Heart left ventricle (tissue), 16 donors: ENCODE results near the gene OPCML. TPM values are rescaled to one million over a fixed set of nuclear protein-coding genes. Genes with fewer than 3 reads are reported as not detected.

Source experiments
- ATAC-seq, 4 donors: fragments of 200-7000 bp; cut with Tn5 transposase; one replicate each; pipeline ENCODE4 v1.9.1; 2020 to 2022; ENCODE audit warnings: moderate library complexity in 4 of 4, mild to moderate bottlenecking in 3 of 4, moderate number of reproducible peaks in 1 of 4
- DNase-seq, 5 donors: peaks; one replicate each; pipeline ENCODE4 v3.0.0-alpha.2; 2020
- H3K27ac ChIP-seq, 12 donors: fragments of 200-600 bp; sonication (generic) in 4 of 12; one replicate each; pipeline versions ENCODE4 v1.5.0 to v1.8.0; 2016 to 2022; ENCODE audit warnings: mild to moderate bottlenecking in 2 of 12
- H3K27me3 ChIP-seq, 9 donors: fragments of 200-600 bp; sonication (generic) in 2 of 9; one replicate each; pipeline versions ENCODE4 v1.5.1 to v1.8.0; 2016 to 2022; ENCODE audit warnings: mild to moderate bottlenecking in 3 of 9
- H3K36me3 ChIP-seq, 9 donors: fragments of 200-600 bp; sonication (generic) in 2 of 9; one replicate each; pipeline versions ENCODE4 v1.5.0 to v1.8.0; 2018 to 2022; ENCODE audit warnings: mild to moderate bottlenecking in 2 of 9
- H3K4me1 ChIP-seq, 12 donors: fragments of 200-600 bp; sonication (generic) in 4 of 12; one replicate each; pipeline versions ENCODE4 v1.5.0 to v1.8.0; 2016 to 2022; ENCODE audit warnings: mild to moderate bottlenecking in 3 of 12
- H3K4me3 ChIP-seq, 12 donors: fragments of 200-600 bp; sonication (generic) in 4 of 12; one replicate each; pipeline versions ENCODE4 v1.5.0 to v1.8.0; 2017 to 2022; ENCODE audit warnings: mild to moderate bottlenecking in 9 of 12, moderate library complexity in 4 of 12
- H3K9me3 ChIP-seq, 12 donors: fragments of 200-600 bp; sonication (generic) in 4 of 12; one replicate each; pipeline versions ENCODE4 v1.5.0 to v1.8.0; 2016 to 2022; ENCODE audit warnings: mild to moderate bottlenecking in 1 of 12
- POLR2A ChIP-seq, 2 donors: fragments of 450-650 bp; IDR thresholded peaks; one replicate each; pipeline ENCODE4 v1.6.1; 2017; ENCODE audit warnings: antibody characterized with exemption in 2 of 2, mild to moderate bottlenecking in 2 of 2, moderate library complexity in 2 of 2
- WGBS, 4 donors: extraction: QIAGEN DNeasy Blood & Tissue Kit in 2 of 4; methylation state at CpG; one replicate each; pipeline versions ENCODE4 v1.1.5 to v1.1.7; 2013 to 2018; 5-methylcytosine and 5-hydroxymethylcytosine counted together
- intact Hi-C, 10 donors: fragments of 100-400 bp; cut with DNase I; formaldehyde crosslinking; loops; one replicate each; pipeline versions ENCODE4 v1.11.1 to v1.14.2; 2022
- polyA plus RNA-seq, 2 donors: library from polyadenylated mRNA; stranded (reverse); fragments of 200-250 nt; gene quantifications; one replicate each; pipeline ENCODE4 v1.2.3, GENCODE V29; 2013
- total RNA-seq, 9 donors: library from RNA; depleted of rRNA in 2 of 9; stranded (reverse); fragments of >200 nt in 2 of 9; fragmentation: NEBNext Ultra II Directional in 3 of 9; extraction: Animal tissue kit (Norgen Biotek cat#: 25700) in 3 of 9; gene quantifications; one replicate each; pipeline versions ENCODE4 v1.1.0 to v1.2.4, GENCODE V29; 2016 to 2023
- TF ChIP-seq, protein P1 (sequence below), 12 donors: fragments of 200-600 bp; sonication (generic) in 4 of 12; IDR thresholded peaks; one replicate each; pipeline versions ENCODE4 v1.5.0 to v1.8.0; 2018 to 2022; ENCODE audit warnings: antibody characterized with exemption in 12 of 12, mild to moderate bottlenecking in 5 of 12
- donor health status: ischemic (EF 13 %, LVEDD 7.1; RV severe dilation, severe dysfunction).
- donor health status: healthy with polysubstance abuse.
- donor health status: DM: no; HTN: yes; CAD: no.
- donor health status: DM: no; HTN: no; CAD: no.
- donor health status: ischemic (EF 25% LVEDD 6.9; RV normal size, moderate dysfunction).
- donor health status: ischemic (EF 25% LVEDD 5.7; RV mildly dilated, moderate dysfunction).
- donor health status: healthy.
- donor health status: DM: yes; HTN: yes; CAD: no.
- donor health status: ischemic (EF 35%, LVEDD 5.7; RV mildly dilated, moderate dysfunction).
- donor health status: nonischemic (EF 11% LVEDD 7.7; RV severe dilation, severe dysfunction).
- donor health status: DM: yes; HTN: yes; CAD: no.
- donor health status: PGD.
- donor health status: ischemic (EF 29% LVEDD 5.4; RV normal size, mild dysfunction).
- donor health status: nonischemic (EF 23%, LVEDD 6.1; RV moderate dilation, normal function).

Gene OPCML
- total and polyA plus RNA-seq, 11 donors = 0.04 to 1.3 (median 0.23) TPM; not detected in 3

DNA sequence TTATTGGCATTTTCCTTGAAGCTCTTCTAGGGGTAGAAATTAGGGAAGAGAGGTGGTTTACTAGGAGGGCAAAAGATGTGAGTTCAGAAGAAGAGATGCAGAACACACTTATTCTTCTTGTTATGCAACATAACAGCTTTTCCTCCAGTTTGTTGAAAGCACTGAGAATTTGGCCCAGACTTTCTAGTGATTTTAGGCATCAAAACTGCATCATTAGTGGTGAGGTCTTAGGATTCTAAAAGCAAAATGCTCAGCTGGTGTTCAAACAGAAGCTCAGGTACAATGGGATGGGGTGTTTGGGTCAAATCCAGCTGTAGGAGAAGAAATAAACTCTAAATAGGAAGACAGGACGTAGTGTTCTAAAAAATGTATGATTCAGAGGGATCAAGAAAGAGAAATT lies 221.1 kb downstream of the OPCML start:
- intact Hi-C loops = no loop called here
- DNase-seq = no peak
- WGBS, 4 donors = 69 to 81% (median 74%) methylated on average over 1 of the region's 1 CpG
- no peaks in the 10 kb centered on the region for H3K36me3 ChIP-seq
- H3K9me3 ChIP-seq = peaks cover 0 to 11% (median 0%) of the 10 kb centered on the region in 12 donors
- no peaks in the 10 kb centered on the region for H3K4me1 ChIP-seq
- no peak overlapping the region for H3K27ac ChIP-seq
- H3K27me3 ChIP-seq = no peaks in the 10 kb centered on the region
- TF ChIP-seq, protein P1, sequence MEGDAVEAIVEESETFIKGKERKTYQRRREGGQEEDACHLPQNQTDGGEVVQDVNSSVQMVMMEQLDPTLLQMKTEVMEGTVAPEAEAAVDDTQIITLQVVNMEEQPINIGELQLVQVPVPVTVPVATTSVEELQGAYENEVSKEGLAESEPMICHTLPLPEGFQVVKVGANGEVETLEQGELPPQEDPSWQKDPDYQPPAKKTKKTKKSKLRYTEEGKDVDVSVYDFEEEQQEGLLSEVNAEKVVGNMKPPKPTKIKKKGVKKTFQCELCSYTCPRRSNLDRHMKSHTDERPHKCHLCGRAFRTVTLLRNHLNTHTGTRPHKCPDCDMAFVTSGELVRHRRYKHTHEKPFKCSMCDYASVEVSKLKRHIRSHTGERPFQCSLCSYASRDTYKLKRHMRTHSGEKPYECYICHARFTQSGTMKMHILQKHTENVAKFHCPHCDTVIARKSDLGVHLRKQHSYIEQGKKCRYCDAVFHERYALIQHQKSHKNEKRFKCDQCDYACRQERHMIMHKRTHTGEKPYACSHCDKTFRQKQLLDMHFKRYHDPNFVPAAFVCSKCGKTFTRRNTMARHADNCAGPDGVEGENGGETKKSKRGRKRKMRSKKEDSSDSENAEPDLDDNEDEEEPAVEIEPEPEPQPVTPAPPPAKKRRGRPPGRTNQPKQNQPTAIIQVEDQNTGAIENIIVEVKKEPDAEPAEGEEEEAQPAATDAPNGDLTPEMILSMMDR (IDR thresholded peaks at IDR 0.05) = no peak
- TF ChIP-seq POLR2A (IDR thresholded peaks at IDR 0.05) = no peak
- no peak overlapping the region for H3K4me3 ChIP-seq
- ATAC-seq = no peak

DNA sequence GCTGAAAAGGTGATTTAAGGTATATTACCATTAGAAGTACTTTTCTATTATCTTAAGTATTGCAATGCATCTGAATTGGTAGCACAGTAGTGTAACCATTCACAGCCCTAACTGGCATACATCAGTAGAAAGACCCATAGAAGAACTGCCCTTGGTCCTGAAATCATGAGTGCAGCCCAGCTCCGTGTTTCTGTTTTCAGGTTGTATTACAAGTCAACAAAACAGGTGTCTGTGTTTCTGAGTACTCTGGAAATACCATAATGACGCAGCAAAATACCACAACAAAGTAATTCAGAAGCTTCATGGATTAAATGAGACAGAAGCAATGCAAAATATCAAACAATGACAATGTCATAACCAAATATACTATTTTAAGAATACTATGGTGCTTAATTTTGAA lies 226.3 kb downstream of the OPCML start:
- DNase-seq (no peak), ATAC-seq (no peak)
- peaks cover 0 to 3% (median 0%) of the 10 kb centered on the region in 9 donors for H3K27me3 ChIP-seq
- no peak overlapping the region for H3K4me3 ChIP-seq
- H3K27ac ChIP-seq = no peak overlapping the region
- no peak for TF ChIP-seq POLR2A (IDR thresholded peaks at IDR 0.05)
- TF ChIP-seq, protein P1 (IDR thresholded peaks at IDR 0.05) = no peak
- H3K36me3 ChIP-seq = no peaks in the 10 kb centered on the region
- WGBS, 4 donors = 19 to 32% (median 25%) methylated on average over 2 of the region's 2 CpGs
- H3K4me1 ChIP-seq = no peaks in the 10 kb centered on the region
- intact Hi-C loops = no loop called here
- H3K9me3 ChIP-seq = peaks cover 0 to 11% (median 0%) of the 10 kb centered on the region in 12 donors

DNA sequence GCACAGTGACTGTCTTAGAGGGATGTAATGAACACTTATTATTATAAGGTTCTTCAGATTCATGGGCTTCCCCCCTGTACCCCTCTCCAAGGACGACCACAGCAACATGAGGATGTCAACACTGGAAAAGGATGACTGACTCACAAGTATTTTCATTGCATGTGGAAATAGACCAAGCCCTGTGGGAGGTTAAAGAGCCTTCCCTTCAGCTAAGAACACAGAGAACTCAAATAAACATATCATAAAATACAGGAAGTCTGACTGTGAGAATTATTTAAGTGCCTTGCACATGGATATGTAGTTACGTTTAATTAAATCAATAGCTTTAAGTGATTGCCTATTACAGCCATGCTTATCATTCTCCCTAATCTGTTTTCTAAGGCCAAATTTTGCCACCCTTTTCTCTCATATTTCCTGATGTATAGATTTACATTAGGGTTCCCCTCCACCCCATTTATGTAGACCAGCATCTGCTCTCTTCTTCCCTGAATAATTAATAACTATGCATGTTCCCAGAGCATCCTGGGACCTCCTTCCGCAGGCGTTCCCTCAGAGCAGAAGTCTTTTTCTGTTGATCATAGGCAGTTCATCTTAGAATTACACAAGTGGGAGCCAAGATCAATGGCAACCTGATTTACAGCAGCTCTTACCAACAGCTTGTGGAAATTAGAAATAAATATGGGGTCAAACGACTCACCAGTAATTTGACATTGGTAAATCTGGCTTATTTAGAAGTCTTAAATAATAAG lies 226.9 kb downstream of the OPCML start:
- no peak overlapping the region for H3K27ac ChIP-seq
- WGBS, 4 donors = 72 to 74% (median 74%) methylated on average over 5 of the region's 5 CpGs
- H3K36me3 ChIP-seq = no peaks in the 10 kb centered on the region
- no peak for TF ChIP-seq POLR2A (IDR thresholded peaks at IDR 0.05)
- TF ChIP-seq, protein P1 (IDR thresholded peaks at IDR 0.05) = no peak
- H3K4me3 ChIP-seq = no peak overlapping the region
- H3K27me3 ChIP-seq = peaks cover 0 to 3% (median 0%) of the 10 kb centered on the region in 9 donors
- H3K4me1 ChIP-seq = no peaks in the 10 kb centered on the region
- intact Hi-C loops = no loop called here
- ATAC-seq = no peak
- H3K9me3 ChIP-seq = peaks cover 0 to 11% (median 0%) of the 10 kb centered on the region in 12 donors
- DNase-seq = no peak

DNA sequence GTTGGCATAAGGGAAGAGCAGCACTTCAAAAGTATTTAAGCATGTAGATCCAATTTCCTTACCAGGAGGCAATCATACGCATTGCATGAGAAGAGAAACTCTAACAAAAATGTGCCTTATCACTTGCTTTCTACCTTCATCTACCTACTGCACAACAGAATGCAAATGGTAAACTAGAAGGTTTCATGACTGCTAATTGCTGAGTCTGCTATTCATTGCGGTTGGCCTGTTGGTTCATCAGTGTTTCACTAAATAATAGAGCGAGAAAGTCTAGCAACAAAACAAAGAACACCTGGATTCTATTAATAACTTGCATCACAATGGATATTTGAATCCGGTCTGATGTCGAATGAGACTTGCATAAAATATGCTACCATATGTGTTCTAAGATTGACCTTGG lies 229.0 kb downstream of the OPCML start:
- intact Hi-C loops = no loop called here
- TF ChIP-seq, protein P1 (IDR thresholded peaks at IDR 0.05) = no peak
- TF ChIP-seq POLR2A (IDR thresholded peaks at IDR 0.05) = no peak
- 90 to 93% (median 93%) methylated on average over 5 of the region's 5 CpGs for WGBS, 4 donors
- H3K27me3 ChIP-seq = peaks cover 0 to 3% (median 0%) of the 10 kb centered on the region in 9 donors
- H3K4me3 ChIP-seq = no peak overlapping the region
- no peaks in the 10 kb centered on the region for H3K4me1 ChIP-seq
- H3K27ac ChIP-seq = no peak overlapping the region
- DNase-seq (no peak), ATAC-seq (no peak)
- peaks cover 0 to 4% (median 0%) of the 10 kb centered on the region in 12 donors for H3K9me3 ChIP-seq
- no peaks in the 10 kb centered on the region for H3K36me3 ChIP-seq
